OCI-LY3 (cell line): ENCODE results near the gene CAMK2G.

Source experiments
- CTCF ChIP-seq: fragments of 200-600, 300-600 bp; sonication (generic); IDR thresholded peaks from 2 replicates; pipeline ENCODE4 v1.5.1; 2014; ENCODE audit warnings: antibody characterized with exemption, low read length, low read depth
- EZH2phosphoT487 ChIP-seq: fragments of 200-600 bp; shearing (Covaris generic); IDR thresholded peaks from 2 replicates; pipeline ENCODE4 v1.6.1; 2018; ENCODE audit warnings: antibody characterized with exemption, mixed run types, low read depth

- no peak for TF ChIP-seq CTCF
- no peak for TF ChIP-seq EZH2phosphoT487
Observed at GRCh38 chr10:73823391-73823790, 51.0 kb downstream of the CAMK2G start.
